Measurements from ENCODE around the gene RRBP1.

DNA sequence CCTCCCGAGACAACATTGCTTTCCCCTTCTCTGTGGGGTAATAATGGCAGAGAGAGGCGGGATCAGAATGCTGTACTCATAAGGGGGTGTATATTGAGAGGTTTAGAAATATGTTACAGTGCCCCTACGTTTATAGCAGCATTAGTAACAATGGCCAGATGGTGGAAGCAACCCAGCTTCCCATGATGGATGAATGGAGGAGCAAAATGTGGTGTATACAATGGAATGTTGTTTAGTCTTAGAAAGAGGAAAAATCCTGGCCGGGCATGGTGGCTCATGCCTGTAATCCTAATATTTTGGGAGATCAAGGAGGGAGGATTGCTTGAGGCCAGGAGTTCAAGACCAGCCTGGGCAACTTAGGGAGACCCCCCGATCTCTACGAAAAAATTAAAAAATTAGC, 30.7 kb upstream of the RRBP1 start:
- TF ChIP-seq, protein P1, sequence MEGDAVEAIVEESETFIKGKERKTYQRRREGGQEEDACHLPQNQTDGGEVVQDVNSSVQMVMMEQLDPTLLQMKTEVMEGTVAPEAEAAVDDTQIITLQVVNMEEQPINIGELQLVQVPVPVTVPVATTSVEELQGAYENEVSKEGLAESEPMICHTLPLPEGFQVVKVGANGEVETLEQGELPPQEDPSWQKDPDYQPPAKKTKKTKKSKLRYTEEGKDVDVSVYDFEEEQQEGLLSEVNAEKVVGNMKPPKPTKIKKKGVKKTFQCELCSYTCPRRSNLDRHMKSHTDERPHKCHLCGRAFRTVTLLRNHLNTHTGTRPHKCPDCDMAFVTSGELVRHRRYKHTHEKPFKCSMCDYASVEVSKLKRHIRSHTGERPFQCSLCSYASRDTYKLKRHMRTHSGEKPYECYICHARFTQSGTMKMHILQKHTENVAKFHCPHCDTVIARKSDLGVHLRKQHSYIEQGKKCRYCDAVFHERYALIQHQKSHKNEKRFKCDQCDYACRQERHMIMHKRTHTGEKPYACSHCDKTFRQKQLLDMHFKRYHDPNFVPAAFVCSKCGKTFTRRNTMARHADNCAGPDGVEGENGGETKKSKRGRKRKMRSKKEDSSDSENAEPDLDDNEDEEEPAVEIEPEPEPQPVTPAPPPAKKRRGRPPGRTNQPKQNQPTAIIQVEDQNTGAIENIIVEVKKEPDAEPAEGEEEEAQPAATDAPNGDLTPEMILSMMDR (IDR thresholded peaks at IDR 0.05): no peak
- TF ChIP-seq POLR2A (IDR thresholded peaks at IDR 0.05): no peak
